CD14-positive monocyte (primary cell): ENCODE data around the gene TMEM132D. TPM values are rescaled to one million over a fixed set of nuclear protein-coding genes. Genes with fewer than 3 reads are reported as not detected.

Experiments
- DNase-seq, 3 donors: peaks; one replicate each; pipeline ENCODE4 v3.0.0-alpha.2; 2011 to 2022
- H2AFZ ChIP-seq: 2 replicates; pipeline ENCODE4 v1.6.0; 2012; ENCODE audit warnings: mild to moderate bottlenecking, low read depth, low read length, inconsistent platforms; ENCODE audit not compliant: insufficient read depth, poor library complexity, severe bottlenecking
- H3K27ac ChIP-seq, 2 donors: 1 replicate in 1 of 2; 2 replicates in 1 of 2; pipeline ENCODE4 v1.5.1; 2012 to 2013; ENCODE audit warnings: low read length in 2 of 2, control low read depth in 1 of 2, inconsistent platforms in 1 of 2, low read depth in 1 of 2, mild to moderate bottlenecking in 1 of 2
- H3K27me3 ChIP-seq, 2 donors: one replicate each; pipeline versions ENCODE4 v1.6.0 to v1.6.1; 2011 to 2013; ENCODE audit warnings: low read length in 2 of 2; ENCODE audit not compliant: control insufficient read depth in 2 of 2, insufficient read depth in 2 of 2
- H3K36me3 ChIP-seq, 2 donors: replicated peaks in 1 of 2; 1 replicate in 1 of 2; 2 replicates in 1 of 2; pipeline versions ENCODE4 v1.5.1 to v1.6.1; 2012 to 2013; ENCODE audit warnings: low read length in 2 of 2, control low read depth in 1 of 2, inconsistent platforms in 1 of 2, mild to moderate bottlenecking in 1 of 2; ENCODE audit not compliant: insufficient read depth in 2 of 2, control insufficient read depth in 1 of 2
- H3K4me1 ChIP-seq, 2 donors: 1 replicate in 1 of 2; 2 replicates in 1 of 2; pipeline versions ENCODE4 v1.5.1 to v1.6.1; 2012 to 2013; ENCODE audit warnings: low read length in 2 of 2, control low read depth in 1 of 2, inconsistent platforms in 1 of 2, mild to moderate bottlenecking in 1 of 2, moderate library complexity in 1 of 2; ENCODE audit not compliant: insufficient read depth in 2 of 2, control insufficient read depth in 1 of 2
- H3K4me2 ChIP-seq: replicated peaks from 2 replicates; pipeline ENCODE3; 2012; ENCODE audit warnings: low read length, moderate library complexity, mild to moderate bottlenecking; ENCODE audit not compliant: poor library complexity, severe bottlenecking; ENCODE audit errors: extremely low read depth
- H3K4me3 ChIP-seq, 3 experiments: fragments of 200-600 bp in 1 of 3; sonication (generic) in 1 of 3; replicated peaks in 1 of 3; 1 replicate in 2 of 3; 2 replicates in 1 of 3; pipeline ENCODE4 v1.5.1; 2011 to 2013; ENCODE audit warnings: low read length in 3 of 3, mild to moderate bottlenecking in 3 of 3, control low read depth in 2 of 3, low read depth in 2 of 3, inconsistent platforms in 1 of 3, moderate library complexity in 1 of 3
- H3K79me2 ChIP-seq: 2 replicates; pipeline ENCODE4 v1.6.0; 2012; ENCODE audit warnings: mild to moderate bottlenecking, control low read depth, inconsistent platforms, low read length, moderate library complexity; ENCODE audit not compliant: insufficient read depth
- H3K9ac ChIP-seq: 2 replicates; pipeline ENCODE4 v1.6.0; 2017; ENCODE audit warnings: low read length, mild to moderate bottlenecking; ENCODE audit not compliant: insufficient read depth, poor library complexity, severe bottlenecking
- H3K9me3 ChIP-seq, 2 donors: replicated peaks in 1 of 2; 1 replicate in 1 of 2; 2 replicates in 1 of 2; pipeline versions ENCODE4 v1.5.1 to v1.6.1; 2012 to 2013; ENCODE audit warnings: low read length in 2 of 2, control low read depth in 1 of 2; ENCODE audit not compliant: control insufficient read depth in 1 of 2, insufficient read depth in 1 of 2
- H4K20me1 ChIP-seq: 2 replicates; pipeline ENCODE4 v1.6.0; 2012; ENCODE audit warnings: mild to moderate bottlenecking, low read length, control low read depth, moderate library complexity; ENCODE audit not compliant: insufficient read depth
- H3K27ac Mint-ChIP-seq, 7 donors: one replicate each; pipeline ENCODE4 v1.8.0; 2020; ENCODE audit warnings: mild to moderate bottlenecking in 7 of 7, mixed read lengths in 7 of 7, moderate library complexity in 6 of 7, inconsistent platforms in 2 of 7
- H3K27me3 Mint-ChIP-seq, 3 donors: one replicate each; pipeline ENCODE4 v1.8.0; 2021 to 2022; ENCODE audit warnings: low read depth in 3 of 3, mild to moderate bottlenecking in 3 of 3, mixed read lengths in 3 of 3, moderate library complexity in 3 of 3, inconsistent platforms in 1 of 3
- H3K36me3 Mint-ChIP-seq, 2 donors: one replicate each; pipeline ENCODE4 v1.8.0; 2020; ENCODE audit warnings: mixed read lengths in 2 of 2, inconsistent platforms in 1 of 2, mild to moderate bottlenecking in 1 of 2
- H3K4me1 Mint-ChIP-seq: one replicate; pipeline ENCODE4 v1.8.0; 2020; ENCODE audit warnings: mild to moderate bottlenecking, mixed read lengths
- H3K4me3 Mint-ChIP-seq, 2 donors: one replicate each; pipeline ENCODE4 v1.8.0; 2020; ENCODE audit warnings: mild to moderate bottlenecking in 2 of 2, mixed read lengths in 2 of 2, moderate library complexity in 1 of 2
- H3K9me3 Mint-ChIP-seq, 7 donors: one replicate each; pipeline ENCODE4 v1.8.0; 2020 to 2022; ENCODE audit warnings: mixed read lengths in 7 of 7, mild to moderate bottlenecking in 6 of 7, moderate library complexity in 6 of 7, inconsistent platforms in 2 of 7
- WGBS: methylation state at CpG from one replicate; pipeline ENCODE4 v1.1.5; 2013; ENCODE audit warnings: missing lambda C conversion rate; ENCODE audit not compliant: insufficient coverage; 5-methylcytosine and 5-hydroxymethylcytosine counted together
- intact Hi-C, 2 donors: fragments of 100-400 bp; cut with micrococcal nuclease; formaldehyde crosslinking; loops; one replicate each; pipeline versions ENCODE4 v1.15.0 to v1.15.1; 2023
- polyA plus RNA-seq, 3 donors: library from polyadenylated mRNA; depleted of rRNA in 1 of 3; unstranded in 2 of 3; stranded (reverse) in 1 of 3; fragments of 300-500 nt in 2 of 3; fragments of >200 nt in 1 of 3; fragmentation: Illumina TruSeq in 2 of 3; gene quantifications; 1 replicate in 2 of 3; 2 replicates in 1 of 3; pipeline ENCODE4 v1.2.3, GENCODE V29; 2012 to 2021
- TF ChIP-seq, protein P1 (sequence below): fragments of 200-600 bp; IDR thresholded peaks from one replicate; pipeline ENCODE4 v1.8.0; 2022; ENCODE audit warnings: antibody characterized with exemption, mild to moderate bottlenecking

The TMEM132D gene
- polyA plus RNA-seq, 3 donors: 0.04 TPM; not detected in 2

DNA sequence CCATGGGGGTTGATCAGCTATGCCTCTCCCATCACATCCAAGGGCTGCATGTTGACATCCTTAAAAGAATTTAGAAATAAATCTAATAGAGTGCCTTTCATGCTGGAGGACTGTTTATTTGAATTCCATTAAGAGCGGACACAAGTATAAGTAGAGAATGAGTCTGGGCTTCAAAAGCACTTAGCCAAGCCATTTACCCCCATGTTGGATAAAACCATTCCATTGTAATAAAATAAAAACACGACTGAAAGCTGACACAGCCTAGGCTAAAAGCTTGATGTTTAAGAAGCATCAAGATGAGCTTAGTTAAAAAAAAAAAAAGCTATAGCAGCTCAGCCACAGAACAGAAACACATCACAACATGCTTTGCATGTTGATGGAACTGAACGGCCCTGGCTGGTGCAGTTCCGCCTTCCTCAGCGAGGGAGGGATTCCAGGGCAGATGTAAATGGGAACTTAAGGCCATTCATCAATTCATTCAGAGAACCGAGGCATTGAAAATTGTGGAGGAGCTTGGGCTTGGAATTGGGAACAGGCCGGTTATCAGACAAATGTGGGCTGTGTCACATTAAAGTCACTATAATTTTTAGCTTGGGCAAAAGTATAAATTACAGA is 41.2 kb downstream of the TMEM132D start:
- no peak overlapping the region for H2AFZ ChIP-seq
- no peak overlapping the region for H3K4me2 ChIP-seq
- no peak overlapping the region for H3K27ac Mint-ChIP-seq
- H3K4me3 ChIP-seq: no peak overlapping the region
- H3K4me1 ChIP-seq: no peaks in the 10 kb centered on the region
- peaks cover 11 to 23% of the 10 kb centered on the region in 2 donors for H3K9me3 ChIP-seq
- H3K9me3 Mint-ChIP-seq: peaks cover 2 to 18% (median 7%) of the 10 kb centered on the region in 7 donors
- H3K9ac ChIP-seq: no peak overlapping the region
- H3K4me3 Mint-ChIP-seq: no peak overlapping the region
- H3K79me2 ChIP-seq: no peaks in the 10 kb centered on the region
- no peaks in the 10 kb centered on the region for H4K20me1 ChIP-seq
- WGBS: 100% methylated on average over 2 of the region's 7 CpGs
- intact Hi-C loops: no loop called here
- no peak overlapping the region for H3K27ac ChIP-seq
- TF ChIP-seq, protein P1, sequence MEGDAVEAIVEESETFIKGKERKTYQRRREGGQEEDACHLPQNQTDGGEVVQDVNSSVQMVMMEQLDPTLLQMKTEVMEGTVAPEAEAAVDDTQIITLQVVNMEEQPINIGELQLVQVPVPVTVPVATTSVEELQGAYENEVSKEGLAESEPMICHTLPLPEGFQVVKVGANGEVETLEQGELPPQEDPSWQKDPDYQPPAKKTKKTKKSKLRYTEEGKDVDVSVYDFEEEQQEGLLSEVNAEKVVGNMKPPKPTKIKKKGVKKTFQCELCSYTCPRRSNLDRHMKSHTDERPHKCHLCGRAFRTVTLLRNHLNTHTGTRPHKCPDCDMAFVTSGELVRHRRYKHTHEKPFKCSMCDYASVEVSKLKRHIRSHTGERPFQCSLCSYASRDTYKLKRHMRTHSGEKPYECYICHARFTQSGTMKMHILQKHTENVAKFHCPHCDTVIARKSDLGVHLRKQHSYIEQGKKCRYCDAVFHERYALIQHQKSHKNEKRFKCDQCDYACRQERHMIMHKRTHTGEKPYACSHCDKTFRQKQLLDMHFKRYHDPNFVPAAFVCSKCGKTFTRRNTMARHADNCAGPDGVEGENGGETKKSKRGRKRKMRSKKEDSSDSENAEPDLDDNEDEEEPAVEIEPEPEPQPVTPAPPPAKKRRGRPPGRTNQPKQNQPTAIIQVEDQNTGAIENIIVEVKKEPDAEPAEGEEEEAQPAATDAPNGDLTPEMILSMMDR: no peak
- H3K27me3 ChIP-seq: no peaks in the 10 kb centered on the region
- DNase-seq: no peak
- no peaks in the 10 kb centered on the region for H3K27me3 Mint-ChIP-seq
- H3K4me1 Mint-ChIP-seq: no peaks in the 10 kb centered on the region
- H3K36me3 ChIP-seq: no peaks in the 10 kb centered on the region
- H3K36me3 Mint-ChIP-seq: no peaks in the 10 kb centered on the region

DNA sequence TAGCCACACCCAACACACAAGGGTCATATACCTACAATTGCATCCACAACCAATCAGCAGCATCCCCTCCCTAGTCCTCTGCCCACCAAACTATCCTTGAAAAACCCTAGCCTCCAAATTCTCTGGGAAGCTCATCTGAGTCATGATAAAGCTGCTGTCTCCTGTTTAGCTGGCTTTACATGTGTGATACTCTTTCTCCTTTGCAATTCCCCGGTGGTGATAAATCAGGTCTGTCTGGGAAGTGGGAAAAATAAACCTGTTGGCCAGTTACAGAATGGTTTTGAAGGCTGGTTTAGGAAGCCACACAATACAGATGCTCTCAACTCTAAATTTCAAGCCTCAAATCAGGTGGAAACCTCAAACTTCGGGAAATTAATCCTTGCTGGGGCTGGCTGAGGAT is 41.9 kb downstream of the TMEM132D start:
- peaks cover 11 to 23% of the 10 kb centered on the region in 2 donors for H3K9me3 ChIP-seq
- H3K4me2 ChIP-seq: no peak overlapping the region
- no peak overlapping the region for H3K4me3 ChIP-seq
- no peak for DNase-seq
- H3K27me3 ChIP-seq: no peaks in the 10 kb centered on the region
- 56% methylated on average over 1 of the region's 2 CpGs for WGBS
- Mint-ChIP-seq H3K27ac (no peak overlapping the region), H3K27me3 (no peaks in the 10 kb centered on the region), H3K4me1 (no peaks in the 10 kb centered on the region), H3K4me3 (no peak overlapping the region), H3K36me3 (no peaks in the 10 kb centered on the region), H3K9me3 (peaks cover 2 to 18% (median 7%) of the 10 kb centered on the region in 7 donors)
- no peaks in the 10 kb centered on the region for H4K20me1 ChIP-seq
- no peak overlapping the region for H2AFZ ChIP-seq
- H3K79me2 ChIP-seq: no peaks in the 10 kb centered on the region
- H3K36me3 ChIP-seq: no peaks in the 10 kb centered on the region
- intact Hi-C loops: no loop called here
- no peaks in the 10 kb centered on the region for H3K4me1 ChIP-seq
- no peak overlapping the region for H3K9ac ChIP-seq
- H3K27ac ChIP-seq: no peak overlapping the region
- TF ChIP-seq, protein P1: no peak
